GM18526 (cell line): ENCODE measurements around the gene PODXL.

ENCODE experiments used
- POLR2A ChIP-seq: IDR thresholded peaks from 3 replicates; pipeline ENCODE4 v1.6.1; 2011; ENCODE audit not compliant: insufficient read length; ENCODE audit errors: extremely low read depth

Gene PODXL

DNA sequence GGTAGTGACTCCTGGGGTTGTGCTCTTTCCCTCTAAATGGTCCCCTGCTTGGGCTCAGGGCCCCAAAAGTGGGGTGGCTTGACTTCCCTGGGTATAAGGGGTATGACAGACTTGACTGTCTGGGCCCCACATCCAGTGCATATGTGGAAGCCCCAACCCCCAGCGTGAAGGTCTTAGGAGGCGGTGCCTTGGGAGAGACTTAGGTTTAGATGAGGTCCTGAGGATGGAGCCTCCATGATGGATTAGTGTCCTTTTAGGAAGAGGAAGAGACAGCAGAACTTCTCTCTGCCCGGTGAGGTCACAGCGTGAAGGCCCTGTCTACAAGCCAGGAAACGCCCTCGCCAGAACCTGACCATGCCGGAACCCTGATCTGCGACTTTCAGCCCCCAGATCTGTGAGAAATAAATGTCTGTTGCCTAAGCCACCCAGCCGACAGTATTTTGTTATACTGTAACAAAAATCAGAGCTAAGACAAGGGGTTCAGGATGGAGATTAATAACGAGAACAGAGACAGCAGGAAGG, 23.8 kb downstream of the PODXL start:
- TF ChIP-seq POLR2A: no peak

- TF ChIP-seq POLR2A: no peak
Observed at GRCh38 chr7:131530137-131530536, 26.3 kb downstream of the PODXL start.

DNA sequence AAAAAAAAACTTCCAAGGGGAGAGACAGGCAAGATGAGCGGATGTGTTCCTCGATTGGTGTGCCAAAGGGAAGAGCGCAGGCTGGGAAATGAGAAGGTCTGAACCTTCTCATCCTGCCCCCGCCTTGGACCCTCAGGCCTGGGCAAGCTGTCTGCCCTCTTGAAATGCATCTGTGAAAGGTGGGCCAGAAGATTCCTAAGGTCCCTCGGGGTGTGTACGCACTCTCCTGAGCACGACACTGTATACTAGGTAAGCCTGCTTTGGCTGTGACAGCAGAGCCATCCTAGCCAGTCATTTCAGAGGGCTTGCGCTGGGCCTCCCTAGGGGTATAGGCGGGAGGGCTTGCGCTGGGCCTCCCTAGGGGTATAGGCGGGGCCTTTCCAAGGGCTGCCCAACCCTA, 26.8 kb downstream of the PODXL start:
- TF ChIP-seq POLR2A: no peak

DNA sequence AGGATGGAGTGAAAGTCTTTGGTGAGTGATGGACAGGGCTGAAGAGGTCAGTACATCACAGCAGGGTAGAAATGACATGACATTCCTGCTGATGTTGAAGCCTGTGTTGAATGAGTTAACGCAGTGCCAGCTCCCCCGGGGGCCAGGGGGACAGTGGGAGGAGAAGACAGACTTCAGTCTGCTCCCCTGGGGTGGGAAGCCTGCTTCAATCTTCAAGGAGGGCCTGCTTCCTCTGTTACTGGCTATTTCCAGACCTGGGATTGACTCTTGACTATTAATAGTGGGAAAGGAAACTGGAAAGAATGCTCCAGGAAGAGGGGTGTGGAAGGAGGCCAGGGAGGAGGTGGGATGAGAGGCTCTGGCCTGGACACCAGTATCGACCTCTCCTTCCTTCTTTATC, 27.2 kb downstream of the PODXL start:
- no peak for TF ChIP-seq POLR2A

GRCh38 chr7:131527456-131527855, 29.0 kb downstream of the PODXL start:
- no peak for TF ChIP-seq POLR2A

DNA sequence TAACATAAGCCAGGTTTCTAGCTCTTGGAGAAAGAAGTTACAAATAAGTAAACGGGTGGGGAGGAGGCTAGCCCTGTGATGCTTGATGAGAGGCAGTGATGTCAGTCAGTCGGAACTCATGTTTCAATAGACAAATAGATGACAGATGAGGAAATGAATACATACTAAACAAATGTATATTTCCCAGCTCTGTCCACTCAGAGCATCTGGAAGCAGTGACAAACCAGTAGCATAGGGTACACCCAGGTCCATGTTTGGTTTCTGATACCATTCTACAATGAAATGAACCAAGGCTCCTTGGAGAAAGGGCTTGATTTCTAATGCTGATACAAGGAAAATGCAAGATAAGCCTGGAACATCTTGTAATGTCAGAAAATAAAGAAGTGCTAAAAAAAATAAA, 30.6 kb downstream of the PODXL start:
- TF ChIP-seq POLR2A: no peak

- TF ChIP-seq POLR2A: no peak
Observed at GRCh38 chr7:131524703-131525102, 31.7 kb downstream of the PODXL start.

GRCh38 chr7:131524115-131524514, 32.3 kb downstream of the PODXL start:
- TF ChIP-seq POLR2A: no peak

GRCh38 chr7:131522325-131522930, 34.0 kb downstream of the PODXL start:
- no peak for TF ChIP-seq POLR2A

DNA sequence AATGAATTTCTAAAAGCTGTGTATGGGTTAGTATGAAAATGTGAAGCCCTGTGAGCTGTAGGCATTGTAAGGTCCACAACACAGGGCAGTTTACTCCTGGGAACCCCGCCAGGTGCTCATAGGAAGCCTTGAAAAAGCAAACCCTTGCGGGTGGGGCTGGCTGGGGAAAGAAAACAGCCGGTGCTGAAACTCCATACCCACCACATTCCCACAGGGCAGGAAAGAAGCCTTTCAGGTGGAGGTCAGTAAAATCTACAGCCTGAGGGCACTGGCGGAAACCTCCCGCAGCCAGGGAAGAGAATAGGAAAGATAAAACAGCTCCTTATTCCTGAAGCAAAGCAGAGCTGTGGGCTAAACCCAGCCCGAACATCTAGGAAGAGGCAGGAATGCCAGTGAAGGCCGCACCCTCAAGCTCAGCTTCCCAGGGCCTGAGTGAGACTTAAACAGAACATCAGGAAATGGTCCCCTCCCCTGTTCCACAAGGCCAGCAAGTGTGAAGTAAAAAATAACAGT, 34.7 kb downstream of the PODXL start:
- TF ChIP-seq POLR2A: no peak

- TF ChIP-seq POLR2A: no peak
Observed at GRCh38 chr7:131518626-131519025, 37.8 kb downstream of the PODXL start.

GRCh38 chr7:131517218-131517923, 39.1 kb downstream of the PODXL start:
- no peak for TF ChIP-seq POLR2A

DNA sequence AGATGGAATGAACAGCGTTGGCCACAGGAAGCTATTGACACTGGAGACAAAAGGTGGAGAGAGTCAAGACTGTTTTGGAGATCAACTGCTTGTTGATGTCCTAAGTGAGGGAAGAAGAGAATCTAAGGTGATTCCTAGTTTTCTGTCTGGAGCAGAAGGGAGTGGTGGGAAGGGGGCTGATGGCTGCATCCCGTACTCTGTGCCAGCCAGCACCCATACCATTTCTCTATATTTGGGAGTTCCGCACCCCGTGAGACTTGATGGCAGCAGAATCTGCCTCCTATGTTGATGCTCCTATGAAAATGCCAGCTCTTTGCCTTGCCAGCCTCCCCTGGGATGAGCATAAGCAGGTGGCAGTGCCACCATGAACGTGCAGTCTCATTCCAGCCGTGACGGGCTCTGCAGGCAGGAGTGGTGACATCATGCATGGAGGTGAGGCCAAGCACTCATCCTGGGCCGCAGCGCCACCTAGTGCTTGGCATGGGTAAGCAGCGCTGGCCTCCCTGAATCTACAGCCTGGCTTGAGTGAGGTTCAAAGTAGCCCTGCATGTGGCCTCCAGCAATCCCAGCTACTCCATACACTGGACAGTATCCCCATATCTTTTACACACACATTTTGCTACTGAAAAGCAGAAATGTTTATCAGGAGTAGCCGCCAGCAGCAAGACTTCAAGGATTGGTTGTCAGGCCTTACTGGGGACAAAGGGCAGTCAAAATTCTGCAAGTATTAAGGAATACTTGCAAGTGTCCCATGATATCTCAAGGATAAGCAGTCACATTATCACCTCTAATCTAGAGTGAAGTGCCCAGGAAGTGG, 43.0 kb downstream of the PODXL start:
- no peak for TF ChIP-seq POLR2A

GRCh38 chr7:131511774-131512535, 44.5 kb downstream of the PODXL start:
- TF ChIP-seq POLR2A: no peak

DNA sequence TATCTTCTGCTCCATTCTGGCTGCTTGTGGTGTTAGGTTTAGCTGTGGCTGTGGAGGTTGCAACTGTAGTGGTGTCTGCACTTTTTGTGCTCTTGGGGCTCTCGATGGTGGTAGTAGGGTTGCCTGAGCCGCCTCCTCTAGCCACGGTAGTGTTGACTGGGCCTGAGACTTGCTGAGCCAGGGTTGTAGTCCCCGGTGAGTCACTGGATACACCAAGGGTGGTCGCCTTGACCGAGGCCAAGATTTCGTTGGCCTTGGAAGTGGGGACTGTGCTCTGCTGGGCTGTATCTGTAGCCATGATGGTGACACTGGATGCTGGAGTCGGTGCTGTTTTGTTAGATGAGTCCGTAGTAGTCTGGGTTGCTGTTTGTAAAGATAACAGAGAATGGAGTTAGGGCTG, 45.4 kb downstream of the PODXL start:
- no peak for TF ChIP-seq POLR2A
